Natural killer cell (primary cell): Measurements from ENCODE around the gene GUCY1A2. TPM values are rescaled to one million over a fixed set of nuclear protein-coding genes. Genes with fewer than 3 reads are reported as not detected.
"Not testable (repeated sequence)": the region's sequence is repeated elsewhere in the genome, so short reads cannot be mapped to it uniquely, and the experiment has no call there.

Experiments used
- ATAC-seq, 3 donors: fragments of 150-1000 bp in 2 of 3; fragments of 200-7000 bp in 1 of 3; cut with Tn5 transposase; 1 replicate in 1 of 3; 2 replicates in 2 of 3; pipeline ENCODE4 v1.10.0; 2021; ENCODE audit warnings: mild to moderate bottlenecking in 2 of 3, moderate library complexity in 2 of 3
- DNase-seq, 2 donors: peaks; one replicate each; pipeline versions ENCODE4 v3.0.0 to v3.0.0-alpha.2; 2013 to 2021; ENCODE audit warnings: mixed read lengths in 1 of 2
- H3K27ac ChIP-seq: one replicate; pipeline ENCODE4 v1.5.1; 2013; ENCODE audit warnings: mild to moderate bottlenecking, low read length
- H3K27me3 ChIP-seq: one replicate; pipeline ENCODE4 v1.6.1; 2013; ENCODE audit warnings: low read length; ENCODE audit not compliant: control insufficient read depth, insufficient read depth
- H3K36me3 ChIP-seq: one replicate; pipeline ENCODE4 v1.6.1; 2013; ENCODE audit warnings: low read length; ENCODE audit not compliant: control insufficient read depth, insufficient read depth
- H3K4me1 ChIP-seq: one replicate; pipeline ENCODE4 v1.6.1; 2013; ENCODE audit warnings: low read length; ENCODE audit not compliant: control insufficient read depth, insufficient read depth
- H3K4me3 ChIP-seq: one replicate; pipeline ENCODE4 v1.5.1; 2013; ENCODE audit warnings: low read length
- H3K9me3 ChIP-seq: one replicate; pipeline ENCODE4 v1.6.1; 2013; ENCODE audit warnings: low read length; ENCODE audit not compliant: control insufficient read depth, insufficient read depth
- H3K27ac Mint-ChIP-seq, 2 donors: one replicate each; pipeline ENCODE4 v1.8.0; 2022; ENCODE audit warnings: mild to moderate bottlenecking in 2 of 2, mixed read lengths in 2 of 2, moderate library complexity in 1 of 2
- H3K27me3 Mint-ChIP-seq, 2 donors: one replicate each; pipeline ENCODE4 v1.8.0; 2022; ENCODE audit warnings: low read depth in 2 of 2, mixed read lengths in 2 of 2
- H3K36me3 Mint-ChIP-seq: one replicate; pipeline ENCODE4 v1.8.0; 2022; ENCODE audit warnings: mixed read lengths
- H3K4me1 Mint-ChIP-seq, 2 donors: one replicate each; pipeline ENCODE4 v1.8.0; 2022; ENCODE audit warnings: mixed read lengths in 2 of 2
- H3K4me3 Mint-ChIP-seq: one replicate; pipeline ENCODE4 v1.8.0; 2022; ENCODE audit warnings: mild to moderate bottlenecking, moderate library complexity, mixed read lengths
- H3K9me3 Mint-ChIP-seq, 2 donors: one replicate each; pipeline ENCODE4 v1.8.0; 2022; ENCODE audit warnings: mixed read lengths in 2 of 2
- WGBS: methylation state at CpG from one replicate; pipeline ENCODE4 v1.1.7; 2013; ENCODE audit warnings: missing lambda C conversion rate; ENCODE audit not compliant: insufficient coverage; 5-methylcytosine and 5-hydroxymethylcytosine counted together
- intact Hi-C: fragments of 100-400 bp; cut with micrococcal nuclease; formaldehyde crosslinking; loops from one replicate; pipeline ENCODE4 v1.14.2; 2022
- total RNA-seq, 4 donors: library from RNA; stranded (reverse); fragments of 120-200 nt in 1 of 4; gene quantifications; one replicate each; pipeline versions ENCODE4 v1.2.3 to v1.2.4, GENCODE V29; 2013 to 2022
- TF ChIP-seq, protein P1 (sequence below): fragments of 200-600 bp; IDR thresholded peaks from one replicate; pipeline ENCODE4 v1.8.0; 2022; ENCODE audit warnings: antibody characterized with exemption

Gene GUCY1A2
- total RNA-seq, result under 1 TPM in 1 of 3 donors, not detected in 2; 0.15 TPM
- 0.05 TPM for total RNA-seq (2013)

GRCh38 chr11:107018219-107018901 lies at the start of gene GUCY1A2:
TSS of gene GUCY1A2 (minus strand) at chr11:107018476. CDS start at chr11:107018055, 421 bp downstream.
- Histone ChIP-seq H3K27me3 (peaks cover 15% of the 10 kb centered on the region), H3K9me3 (no peaks in the 10 kb centered on the region), H3K4me3 (no peak within 1 kb of the TSS), H3K36me3 (no peaks in the 10 kb centered on the region), H3K27ac (no peak within 1 kb of the TSS), H3K4me1 (no peaks in the 10 kb centered on the region)
- Mint-ChIP-seq H3K4me1 (peaks cover 0 to 4% of the 10 kb centered on the region in 2 donors), H3K27me3 (peaks cover 20 to 22% of the 10 kb centered on the region in 2 donors), H3K4me3 (no peak within 1 kb of the TSS), H3K27ac (no peak within 1 kb of the TSS), H3K9me3 (peaks cover 0 to 5% of the 10 kb centered on the region in 2 donors), H3K36me3 (peaks cover 14% of the 10 kb centered on the region)
- TF ChIP-seq, protein P1, sequence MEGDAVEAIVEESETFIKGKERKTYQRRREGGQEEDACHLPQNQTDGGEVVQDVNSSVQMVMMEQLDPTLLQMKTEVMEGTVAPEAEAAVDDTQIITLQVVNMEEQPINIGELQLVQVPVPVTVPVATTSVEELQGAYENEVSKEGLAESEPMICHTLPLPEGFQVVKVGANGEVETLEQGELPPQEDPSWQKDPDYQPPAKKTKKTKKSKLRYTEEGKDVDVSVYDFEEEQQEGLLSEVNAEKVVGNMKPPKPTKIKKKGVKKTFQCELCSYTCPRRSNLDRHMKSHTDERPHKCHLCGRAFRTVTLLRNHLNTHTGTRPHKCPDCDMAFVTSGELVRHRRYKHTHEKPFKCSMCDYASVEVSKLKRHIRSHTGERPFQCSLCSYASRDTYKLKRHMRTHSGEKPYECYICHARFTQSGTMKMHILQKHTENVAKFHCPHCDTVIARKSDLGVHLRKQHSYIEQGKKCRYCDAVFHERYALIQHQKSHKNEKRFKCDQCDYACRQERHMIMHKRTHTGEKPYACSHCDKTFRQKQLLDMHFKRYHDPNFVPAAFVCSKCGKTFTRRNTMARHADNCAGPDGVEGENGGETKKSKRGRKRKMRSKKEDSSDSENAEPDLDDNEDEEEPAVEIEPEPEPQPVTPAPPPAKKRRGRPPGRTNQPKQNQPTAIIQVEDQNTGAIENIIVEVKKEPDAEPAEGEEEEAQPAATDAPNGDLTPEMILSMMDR, result no peak
- ATAC-seq, result no peak
- intact Hi-C loops, result no loop called here
- WGBS, result 2% methylated on average over 67 of the region's 67 CpGs
- no peak for DNase-seq

DNA sequence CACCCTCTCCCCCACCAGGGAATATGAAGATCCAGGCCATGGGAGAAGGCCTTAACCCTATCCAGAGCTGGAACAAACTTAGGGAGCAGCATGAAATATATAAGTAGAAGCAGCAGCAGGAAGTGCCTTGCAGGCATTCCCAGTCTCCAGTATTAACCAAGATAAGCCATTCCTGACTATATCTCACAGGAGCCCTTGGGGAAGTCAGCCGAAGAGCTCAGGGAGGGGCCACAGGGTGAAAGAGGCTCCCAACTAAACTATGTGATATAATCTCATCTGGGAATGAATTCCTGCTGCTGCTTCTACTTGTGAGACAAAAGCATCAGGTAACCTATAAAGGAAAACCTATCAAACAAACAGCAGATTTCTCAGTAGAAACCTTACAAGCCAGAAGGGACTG lies 36.1 kb upstream of the GUCY1A2 start:
- Histone ChIP-seq H3K27me3 (no peaks in the 10 kb centered on the region), H3K4me1 (no peaks in the 10 kb centered on the region), H3K27ac (no peak overlapping the region), H3K4me3 (no peak overlapping the region), H3K9me3 (peaks cover 11% of the 10 kb centered on the region), H3K36me3 (no peaks in the 10 kb centered on the region)
- Mint-ChIP-seq H3K4me1 (no peaks in the 10 kb centered on the region), H3K27me3 (no peaks in the 10 kb centered on the region), H3K27ac (no peak overlapping the region), H3K9me3 (peaks cover 19 to 24% of the 10 kb centered on the region in 2 donors), H3K36me3 (no peaks in the 10 kb centered on the region), H3K4me3 (no peak overlapping the region)
- intact Hi-C loops, result no loop called here
- 88% methylated on average over 1 of the region's 1 CpG for WGBS
- TF ChIP-seq, protein P1, result no peak
- DNase-seq (no peak), ATAC-seq (no peak)

DNA sequence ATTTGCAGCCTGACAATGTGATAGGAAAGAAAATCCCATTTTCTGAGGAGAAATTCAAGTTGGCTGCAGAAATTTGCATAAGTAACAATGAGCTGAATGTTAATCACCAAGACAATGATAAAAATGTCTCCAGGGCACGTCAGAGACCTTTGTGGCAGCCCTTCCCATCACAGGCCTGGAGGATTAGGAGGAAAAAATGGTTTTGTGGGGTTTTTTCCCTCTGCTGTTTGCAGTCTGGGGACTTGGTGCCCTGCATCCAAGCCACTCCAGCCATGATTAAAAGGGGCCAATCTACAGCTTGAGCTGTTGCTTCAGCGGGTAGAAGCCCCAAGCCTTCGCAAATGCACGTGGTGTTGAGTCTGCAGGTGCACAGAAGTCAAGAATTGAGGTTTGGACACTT lies 33.1 kb upstream of the GUCY1A2 start:
- H3K27ac Mint-ChIP-seq, H3K4me3 Mint-ChIP-seq, H3K27me3 Mint-ChIP-seq, H3K36me3 Mint-ChIP-seq, H3K27me3 ChIP-seq, H3K4me3 ChIP-seq, H3K27ac ChIP-seq, H3K4me1 ChIP-seq, ATAC-seq, H3K4me1 Mint-ChIP-seq, H3K36me3 ChIP-seq, DNase-seq, intact Hi-C loops: not testable (repeated sequence)
- H3K9me3 ChIP-seq, result peaks cover 11% of the 10 kb centered on the region
- 54% methylated on average over 4 of the region's 4 CpGs for WGBS
- H3K9me3 Mint-ChIP-seq, result peaks cover 17 to 20% of the 10 kb centered on the region in 2 donors

- intact Hi-C loops, H3K27me3 Mint-ChIP-seq, H3K4me1 ChIP-seq, H3K4me3 ChIP-seq, H3K36me3 ChIP-seq, H3K36me3 Mint-ChIP-seq, H3K27me3 ChIP-seq, H3K27ac ChIP-seq, DNase-seq, H3K4me3 Mint-ChIP-seq, H3K27ac Mint-ChIP-seq, H3K4me1 Mint-ChIP-seq, ATAC-seq: not testable (repeated sequence)
- H3K9me3 Mint-ChIP-seq, result peaks cover 17 to 18% of the 10 kb centered on the region in 2 donors
- WGBS, result 92% methylated on average over 2 of the region's 2 CpGs
- H3K9me3 ChIP-seq, result peaks cover 11% of the 10 kb centered on the region
Measured at GRCh38 chr11:107050899-107051298, 32.6 kb upstream of the GUCY1A2 start.
